HG03196 (cell line): ENCODE measurements around the gene PIK3R1.

Experiments used
- ATAC-seq: cut with Tn5 transposase; IDR thresholded peaks from one replicate; pipeline ENCODE4 v1.9.1; 2021; ENCODE audit not compliant: unreplicated experiment

The PIK3R1 gene

DNA sequence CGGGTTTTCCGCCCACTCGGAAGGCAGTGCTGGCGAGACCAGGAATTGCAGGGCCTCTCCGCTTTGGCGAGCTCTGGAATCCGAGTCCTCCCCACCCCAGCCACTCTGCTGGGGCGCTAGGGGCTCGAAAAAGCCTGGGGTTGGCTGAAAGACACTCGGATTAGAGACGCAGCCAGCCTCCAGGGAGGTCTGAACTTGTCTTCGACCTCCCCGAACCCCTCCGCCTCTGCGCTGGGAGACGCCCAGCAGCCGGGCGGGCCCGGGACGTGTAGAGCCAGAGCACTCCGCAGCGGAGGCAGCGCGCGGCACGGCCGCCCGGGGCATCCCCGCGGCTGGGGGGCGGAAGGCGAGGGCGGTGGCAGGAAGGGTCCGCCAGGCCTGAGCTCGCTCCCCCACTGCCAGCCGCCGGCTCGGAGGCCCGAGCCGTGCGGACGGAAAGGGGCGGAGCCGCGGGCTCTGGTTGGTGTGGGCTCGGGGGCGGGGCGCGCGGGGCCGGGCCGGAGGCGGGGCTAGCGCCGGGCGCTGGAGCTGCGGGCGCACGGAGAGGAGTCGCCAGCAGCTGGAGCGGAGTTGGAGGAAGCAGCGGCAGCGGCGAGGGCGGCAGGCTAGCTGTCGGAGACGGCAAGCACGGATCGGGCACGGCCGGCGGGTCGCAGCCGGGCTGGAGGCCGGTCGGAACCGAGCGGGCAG is at the start of gene PIK3R1:
TSS of gene PIK3R1 (plus strand) at position 549 of the 690 bp plus-strand sequence. CDS start 10,920 bp downstream, outside the sequence.
- ATAC-seq: peak; percentile 87

- ATAC-seq: no peak
These were observed 48.3 kb upstream of the PIK3R1 start for GRCh38 chr5:68167195-68167651.

DNA sequence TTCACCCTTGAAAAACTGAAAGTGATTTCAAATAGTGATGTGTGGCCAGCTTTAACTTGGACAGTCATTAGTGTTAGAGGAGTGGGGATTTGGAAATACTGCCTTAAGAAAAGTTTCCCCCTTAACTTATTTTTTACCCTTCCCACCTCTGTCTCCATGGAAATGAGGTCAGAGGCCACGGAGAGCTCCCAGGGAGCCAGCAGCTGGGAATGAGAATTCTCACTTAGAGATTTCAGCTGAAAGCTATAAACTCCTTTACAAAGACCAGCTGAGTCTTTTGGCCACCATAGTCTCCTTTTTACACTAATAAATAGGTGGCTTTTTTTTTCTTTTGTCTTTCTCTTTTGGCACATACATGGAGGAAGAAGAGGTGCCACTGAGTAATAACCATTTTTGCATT is 45.7 kb upstream of the PIK3R1 start:
- no peak for ATAC-seq

- ATAC-seq: no peak
These were observed 44.6 kb upstream of the PIK3R1 start for GRCh38 chr5:68170826-68171558.

DNA sequence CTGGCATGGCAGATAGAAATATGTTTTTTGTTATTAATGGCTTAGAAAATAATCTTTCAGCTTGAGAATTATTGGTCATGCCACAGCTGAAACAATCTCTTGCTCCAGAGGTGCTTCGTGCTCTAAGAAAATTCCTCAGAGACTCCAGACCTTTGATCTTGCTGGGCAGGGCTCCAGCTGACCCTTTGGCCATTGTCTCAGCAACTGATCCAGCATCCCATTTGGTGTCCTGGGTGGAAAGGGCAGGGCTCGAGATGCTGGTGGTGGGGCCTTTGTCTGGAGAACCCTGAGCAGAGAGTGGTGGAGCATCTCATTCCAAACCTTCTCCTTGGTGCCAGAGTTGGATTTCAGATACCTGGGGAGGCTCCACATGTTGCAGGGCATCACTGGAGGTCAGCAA is 43.2 kb upstream of the PIK3R1 start:
- ATAC-seq: no peak

- ATAC-seq: no peak
These were observed 42.5 kb upstream of the PIK3R1 start for GRCh38 chr5:68173007-68173406.

DNA sequence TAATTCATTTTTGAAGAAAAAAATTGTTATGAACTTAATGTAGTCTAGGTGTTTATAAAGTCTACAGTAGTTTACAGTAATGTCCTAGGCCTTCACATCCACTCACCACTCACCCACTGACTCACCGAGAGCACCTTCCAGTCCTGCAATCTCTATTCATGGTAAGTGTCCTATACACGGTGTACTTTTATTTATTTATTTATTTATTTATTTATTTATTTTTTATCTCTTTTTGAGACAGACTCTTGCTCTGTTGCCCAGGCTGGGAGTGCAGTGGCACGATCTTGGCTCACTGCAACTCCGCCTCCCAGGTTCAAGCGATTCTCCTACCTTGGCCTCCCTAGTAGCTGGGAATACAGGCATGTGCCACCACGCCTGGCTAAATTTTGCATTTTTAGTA is 39.3 kb upstream of the PIK3R1 start:
- ATAC-seq: no peak

DNA sequence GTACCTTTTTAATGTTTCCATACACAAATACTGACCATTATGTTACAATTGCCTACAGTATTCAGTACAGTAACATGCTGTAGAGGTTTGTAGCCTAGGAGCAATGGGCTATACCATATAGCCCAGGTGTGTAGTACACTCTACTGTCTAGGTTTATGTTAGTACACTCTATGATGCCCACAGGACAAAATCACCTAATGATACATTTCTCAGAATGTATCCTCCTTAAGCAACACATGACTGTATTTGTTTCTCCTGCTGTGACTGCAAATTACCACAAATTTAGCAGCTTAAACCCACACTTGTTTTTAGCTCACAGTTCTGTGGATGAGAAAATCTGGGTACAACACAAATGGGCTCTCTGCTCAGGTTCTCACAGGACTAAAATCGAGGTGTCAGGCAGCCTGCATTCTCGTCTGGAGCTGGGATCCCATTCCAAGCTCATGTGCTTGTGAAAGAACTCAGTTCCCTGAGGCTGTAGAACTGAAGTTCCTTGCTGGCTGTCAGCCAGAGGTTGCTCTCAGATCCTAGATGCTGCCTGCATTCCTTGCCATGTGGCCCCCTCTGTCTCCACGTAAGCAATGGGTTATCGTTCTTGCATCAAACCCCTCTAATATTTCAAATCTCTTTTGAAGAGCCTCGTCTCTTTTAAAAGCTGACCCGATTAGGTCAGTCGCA is 38.6 kb upstream of the PIK3R1 start:
- no peak for ATAC-seq

DNA sequence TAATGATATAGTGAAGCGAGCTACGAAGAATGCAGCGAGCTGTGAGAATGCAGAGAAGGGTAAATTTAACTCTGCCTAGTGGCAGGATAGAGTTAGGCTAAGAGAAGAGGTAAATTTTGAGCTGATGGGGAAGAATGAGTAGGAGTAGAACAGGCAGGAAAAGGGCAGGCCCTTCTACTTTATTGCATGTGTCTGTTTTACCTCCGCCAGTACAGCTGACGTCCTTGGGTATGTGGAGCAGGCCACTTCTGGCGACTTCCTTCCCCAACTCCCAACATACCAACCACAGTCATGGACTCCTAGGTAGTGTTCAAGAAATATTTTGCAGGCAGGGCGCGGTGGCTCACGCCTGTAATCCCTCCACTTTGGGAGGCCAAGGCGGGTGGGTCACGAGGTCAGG is 37.9 kb upstream of the PIK3R1 start:
- no peak for ATAC-seq

- ATAC-seq: no peak
These were observed 37.0 kb upstream of the PIK3R1 start for GRCh38 chr5:68178579-68178978.

GRCh38 chr5:68180121-68181038 is 35.2 kb upstream of the PIK3R1 start:
- no peak for ATAC-seq

DNA sequence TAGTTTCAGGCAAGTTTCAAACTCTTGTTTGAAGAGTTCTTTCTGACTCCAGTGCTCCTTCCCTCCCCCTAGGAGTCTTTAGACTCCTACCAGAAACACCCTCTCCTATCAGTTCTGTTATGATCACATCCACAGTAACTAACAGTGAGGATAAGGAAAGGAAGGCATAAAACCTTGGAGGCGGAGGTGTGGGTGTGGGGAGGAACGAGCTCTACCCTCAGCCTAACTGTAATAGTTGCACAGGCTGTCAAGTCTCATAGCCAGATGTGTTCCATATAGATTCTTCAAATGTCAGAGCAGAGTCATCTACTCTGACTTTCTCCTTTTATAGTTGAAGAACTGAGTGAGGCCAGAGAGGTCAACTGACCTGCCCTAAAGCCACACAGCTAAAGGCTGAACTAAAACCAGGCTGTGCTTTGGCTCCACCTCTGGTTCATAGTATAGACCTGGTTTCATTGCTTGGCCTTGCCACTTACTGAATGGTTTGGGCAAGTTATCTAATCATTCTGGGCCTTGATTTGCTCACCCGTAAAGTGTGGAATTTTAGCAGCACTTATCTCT is 34.4 kb upstream of the PIK3R1 start:
- no peak for ATAC-seq

DNA sequence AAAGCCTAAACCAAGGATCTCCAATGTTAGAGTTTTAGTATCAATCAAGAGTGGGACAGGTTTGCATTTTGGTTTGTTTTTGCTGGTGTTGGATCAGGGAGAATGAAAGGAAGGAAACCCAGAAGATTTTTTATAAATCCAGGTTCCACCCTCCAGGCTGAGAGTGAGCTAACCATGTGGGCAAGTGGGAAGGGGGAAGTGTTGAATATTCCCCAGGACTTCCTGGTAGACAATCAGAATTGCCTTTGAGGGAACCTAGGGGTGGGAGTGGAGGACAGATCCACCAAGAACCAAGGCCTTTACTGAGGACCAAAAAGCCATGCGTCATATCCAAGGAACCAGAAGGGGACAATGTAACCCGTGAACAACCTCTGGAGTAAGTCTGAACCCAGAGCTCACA is 33.5 kb upstream of the PIK3R1 start:
- no peak for ATAC-seq

DNA sequence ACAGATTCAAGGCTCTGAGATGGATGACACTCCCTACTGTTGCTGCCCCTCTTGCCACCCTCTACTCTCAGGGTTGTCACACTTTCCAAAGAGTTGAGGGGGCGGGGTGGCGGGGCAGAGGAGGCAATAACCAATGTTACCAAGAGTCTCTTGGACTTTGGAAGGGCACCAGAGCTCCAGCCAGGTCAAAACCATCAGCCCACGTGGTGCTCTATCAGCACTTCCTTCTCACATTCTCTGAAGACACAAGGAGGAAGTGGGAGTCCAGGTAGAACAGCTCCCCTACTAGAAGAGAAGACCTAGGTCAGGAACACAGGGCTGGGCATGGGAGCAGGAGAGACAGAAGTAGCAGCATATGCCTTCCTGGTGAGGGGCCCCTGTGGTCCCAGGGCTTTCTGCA is 33.0 kb upstream of the PIK3R1 start:
- ATAC-seq: no peak

- ATAC-seq: no peak
These were observed 28.1 kb upstream of the PIK3R1 start for GRCh38 chr5:68187268-68188055.

GRCh38 chr5:68189171-68189570 is 26.4 kb upstream of the PIK3R1 start:
- no peak for ATAC-seq

- no peak for ATAC-seq
These were observed 25.9 kb upstream of the PIK3R1 start for GRCh38 chr5:68189613-68190012.

GRCh38 chr5:68190619-68191018 is 24.9 kb upstream of the PIK3R1 start:
- no peak for ATAC-seq

- ATAC-seq: no peak
These were observed 24.3 kb upstream of the PIK3R1 start for GRCh38 chr5:68191083-68191791.
